Endothelial cell of umbilical vein (primary cell): ENCODE results near the gene SORL1. TPM values are rescaled to one million over a fixed set of nuclear protein-coding genes. Genes with fewer than 3 reads are reported as not detected.

Experiments
- BruUV-seq: library from RNA; stranded (reverse); fragments of 400-500 nt; replicated peaks from 2 replicates; lab custom pipeline; 2021; lab: Mats Ljungman, UMichigan
- CTCF ChIA-PET: fragments of 300-600, 350-600 bp; sonication (Branson Sonifier 250); formaldehyde crosslinking; loops from one replicate; lab custom pipeline; 2021; ENCODE audit warnings: antibody characterized with exemption, inconsistent platforms; lab: Charles Lee
- POLR2A ChIA-PET: fragments of 300-600, 350-600 bp; sonication (Branson Sonifier 250); formaldehyde crosslinking; loops from one replicate; lab custom pipeline; 2021; ENCODE audit warnings: antibody characterized with exemption, inconsistent platforms; lab: Charles Lee
- DNase-seq: peaks from one replicate; pipeline ENCODE4 v3.0.0-alpha.2; 2011; ENCODE audit warnings: low read depth, low spot score
- FAIRE-seq: peaks from 2 replicates; lab custom pipeline; 2011; peaks lifted over from hg19 to GRCh38; lab: Jason Lieb, UNC
- H2AFZ ChIP-seq: 2 replicates; pipeline ENCODE4 v1.6.0; 2012; ENCODE audit warnings: low read depth, low read length, control low read depth, inconsistent platforms
- H3K27ac ChIP-seq: 2 replicates; pipeline ENCODE4 v1.5.1; 2011; ENCODE audit warnings: low read depth, mild to moderate bottlenecking, control low read depth, low read length, moderate library complexity; ENCODE audit not compliant: insufficient read depth
- H3K27me3 ChIP-seq, 2 experiments: 2 replicates each; pipeline versions ENCODE4 v1.6.0 to v1.6.1; 2011; ENCODE audit warnings: low read length in 2 of 2, mixed read lengths in 1 of 2; ENCODE audit not compliant: control insufficient read depth in 2 of 2, insufficient read depth in 2 of 2
- H3K36me3 ChIP-seq, 2 experiments: 2 replicates in 1 of 2; 3 replicates in 1 of 2; pipeline ENCODE4 v1.5.1; 2011; ENCODE audit warnings: low read length in 2 of 2, mild to moderate bottlenecking in 1 of 2, moderate library complexity in 1 of 2; ENCODE audit not compliant: control insufficient read depth in 2 of 2, insufficient read depth in 2 of 2; ENCODE audit errors: extremely low read depth in 1 of 2
- H3K4me1 ChIP-seq: 3 replicates; pipeline ENCODE4 v1.5.1; 2011; ENCODE audit warnings: mild to moderate bottlenecking, low read length; ENCODE audit not compliant: control insufficient read depth, insufficient read depth; ENCODE audit errors: extremely low read depth
- H3K4me2 ChIP-seq: 2 replicates; pipeline ENCODE4 v1.6.1; 2011; ENCODE audit warnings: low read length, control low read depth, mixed read lengths; ENCODE audit not compliant: insufficient read depth
- H3K4me3 ChIP-seq, 3 experiments: fragments of 200-600 bp in 1 of 3; sonication (generic), shearing (Covaris generic) in 1 of 3; replicated peaks in 1 of 3; 2 replicates each; pipeline ENCODE4 v1.5.1; 2011 to 2016; ENCODE audit warnings: control low read depth in 3 of 3, low read length in 3 of 3, mild to moderate bottlenecking in 2 of 3, inconsistent platforms in 1 of 3, low read depth in 1 of 3, moderate library complexity in 1 of 3; ENCODE audit not compliant: insufficient read depth in 1 of 3
- H3K79me2 ChIP-seq: 2 replicates; pipeline ENCODE4 v1.6.0; 2012; ENCODE audit warnings: low read length, inconsistent platforms; ENCODE audit not compliant: control insufficient read depth, insufficient read depth
- H3K9ac ChIP-seq: replicated peaks from 2 replicates; pipeline ENCODE3; 2011; ENCODE audit warnings: low read length, control low read depth; ENCODE audit not compliant: insufficient read depth; ENCODE audit errors: extremely low read depth
- H3K9me1 ChIP-seq: replicated peaks from 3 replicates; pipeline ENCODE4 v1.6.0; 2011; ENCODE audit warnings: mild to moderate bottlenecking, low read length; ENCODE audit not compliant: control insufficient read depth, insufficient read depth; ENCODE audit errors: extremely low read depth
- H3K9me3 ChIP-seq: replicated peaks from 2 replicates; pipeline ENCODE4 v1.5.1; 2012; ENCODE audit warnings: low read length, inconsistent platforms; ENCODE audit not compliant: control insufficient read depth, insufficient read depth
- H4K20me1 ChIP-seq: replicated peaks from 2 replicates; pipeline ENCODE3; 2011; ENCODE audit warnings: mild to moderate bottlenecking, low read length; ENCODE audit not compliant: control insufficient read depth, insufficient read depth; ENCODE audit errors: extremely low read depth
- EZH2 ChIP-seq: IDR thresholded peaks from 2 replicates; pipeline ENCODE4 v1.6.1; 2012; ENCODE audit warnings: borderline replicate concordance, low read depth, mild to moderate bottlenecking, moderate library complexity, low read length, inconsistent platforms; ENCODE audit not compliant: severe bottlenecking
- FOS ChIP-seq: IDR thresholded peaks from 2 replicates; pipeline ENCODE4 v1.6.1; 2011; ENCODE audit warnings: mild to moderate bottlenecking, low read length, moderate library complexity, borderline replicate concordance; ENCODE audit not compliant: insufficient read depth
- GATA2 ChIP-seq: IDR thresholded peaks from 2 replicates; pipeline ENCODE4 v1.7.0; 2011; ENCODE audit warnings: low read depth, mild to moderate bottlenecking, moderate library complexity, mixed read lengths, low read length; ENCODE audit not compliant: insufficient read length, insufficient read depth
- JUN ChIP-seq: IDR thresholded peaks from 2 replicates; pipeline ENCODE4 v1.6.1; 2011; ENCODE audit warnings: borderline replicate concordance, low read depth; ENCODE audit not compliant: insufficient read length, insufficient read depth
- MYC ChIP-seq: IDR thresholded peaks from one replicate; pipeline ENCODE4 v1.6.1; 2011; ENCODE audit warnings: mild to moderate bottlenecking, low read depth, low read length
- POLR2A ChIP-seq: IDR thresholded peaks from 2 replicates; pipeline ENCODE4 v1.6.1; 2012; ENCODE audit warnings: low read depth, mild to moderate bottlenecking, control low read depth, low read length
- POLR2AphosphoS5 ChIP-seq: IDR thresholded peaks from 2 replicates; pipeline ENCODE4 v1.6.1; 2012; ENCODE audit warnings: low read depth, mild to moderate bottlenecking, control low read depth, low read length, moderate library complexity; ENCODE audit not compliant: insufficient read depth
- dilution Hi-C: fragments of 300-500 bp; cut with MboI; formaldehyde crosslinking; loops from one replicate; pipeline ENCODE4 v1.15.0; 2019; ENCODE audit warnings: low sequenced_read_pairs; ENCODE audit not compliant: extremely low pct_ligation_motif_present
- intact Hi-C: fragments of 100-400 bp; cut with micrococcal nuclease; formaldehyde crosslinking; loops from one replicate; pipeline ENCODE4 v1.10.0; 2022
- polyA plus RNA-seq, 4 experiments: library from polyadenylated mRNA; depleted of rRNA in 3 of 4; stranded (reverse) in 3 of 4; unstranded in 1 of 4; fragments of >200 nt; gene quantifications; 2 replicates each; pipeline versions ENCODE4 v1.2.1 to v1.2.3, GENCODE V29; 2011 to 2012; ENCODE audit warnings: missing spikeins in 1 of 4
- total RNA-seq: library from RNA; stranded (reverse); gene quantifications from 2 replicates; pipeline ENCODE4 v1.2.3, GENCODE V29; 2021
- TF ChIP-seq, protein P1 (sequence below): IDR thresholded peaks from 2 replicates; pipeline ENCODE4 v1.6.1; 2011; ENCODE audit not compliant: insufficient read depth, insufficient read length
- TF ChIP-seq, protein P2 (sequence below), 2 donors: IDR thresholded peaks; 1 replicate in 1 of 2; 2 replicates in 1 of 2; pipeline ENCODE4 v1.5.1; 2011; ENCODE audit warnings: low read length in 2 of 2, mild to moderate bottlenecking in 2 of 2, moderate library complexity in 2 of 2, control low read depth in 1 of 2, inconsistent platforms in 1 of 2, low read depth in 1 of 2; ENCODE audit not compliant: insufficient read depth in 1 of 2; ENCODE audit errors: extremely low read depth in 1 of 2

Gene SORL1
- total and polyA plus RNA-seq, 2 donors (not counting 3 experiments of a cell fraction or from before 2014, with no cell fraction given) = 0.17 to 0.31 TPM

DNA sequence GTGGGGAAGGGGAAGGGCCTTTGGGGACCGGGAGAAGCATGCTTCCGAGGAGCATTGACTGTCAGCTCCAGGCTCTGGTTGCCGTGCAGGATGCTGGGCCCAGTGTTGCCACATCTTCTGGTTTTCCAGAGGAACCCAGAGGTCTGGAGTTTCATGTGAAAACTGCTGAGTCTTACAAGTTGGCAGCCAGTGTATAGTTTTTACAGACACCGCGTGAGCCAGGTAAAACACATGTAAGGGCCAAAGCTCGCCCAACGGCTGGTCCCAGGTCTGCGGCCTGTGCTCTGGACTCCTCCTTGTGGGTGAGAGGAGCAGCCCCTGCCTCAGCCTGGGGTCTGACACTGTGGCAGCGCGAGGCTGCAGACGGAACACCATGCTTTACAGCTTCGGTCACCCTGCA is 19.1 kb downstream of the SORL1 start:
- no peaks in the 10 kb centered on the region for H3K36me3 ChIP-seq
- no peaks in the 10 kb centered on the region for H3K79me2 ChIP-seq
- ChIA-PET POLR2A (no interaction called here), CTCF (no interaction called here)
- intact Hi-C loops = no loop called here
- no peaks in the 10 kb centered on the region for H3K9me1 ChIP-seq
- peaks cover 0 to 2% of the 10 kb centered on the region in 2 experiments for H3K27me3 ChIP-seq
- H4K20me1 ChIP-seq = no peaks in the 10 kb centered on the region
- dilution Hi-C loops = no loop called here
- no peaks in the 10 kb centered on the region for H3K9me3 ChIP-seq
- TF ChIP-seq MYC (no peak), POLR2A (no peak), POLR2AphosphoS5 (no peak), FOS (no peak), GATA2 (no peak), EZH2 (no peak), JUN (no peak)
- TF ChIP-seq, protein P1, sequence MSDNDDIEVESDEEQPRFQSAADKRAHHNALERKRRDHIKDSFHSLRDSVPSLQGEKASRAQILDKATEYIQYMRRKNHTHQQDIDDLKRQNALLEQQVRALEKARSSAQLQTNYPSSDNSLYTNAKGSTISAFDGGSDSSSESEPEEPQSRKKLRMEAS = no peak
- TF ChIP-seq, protein P2, sequence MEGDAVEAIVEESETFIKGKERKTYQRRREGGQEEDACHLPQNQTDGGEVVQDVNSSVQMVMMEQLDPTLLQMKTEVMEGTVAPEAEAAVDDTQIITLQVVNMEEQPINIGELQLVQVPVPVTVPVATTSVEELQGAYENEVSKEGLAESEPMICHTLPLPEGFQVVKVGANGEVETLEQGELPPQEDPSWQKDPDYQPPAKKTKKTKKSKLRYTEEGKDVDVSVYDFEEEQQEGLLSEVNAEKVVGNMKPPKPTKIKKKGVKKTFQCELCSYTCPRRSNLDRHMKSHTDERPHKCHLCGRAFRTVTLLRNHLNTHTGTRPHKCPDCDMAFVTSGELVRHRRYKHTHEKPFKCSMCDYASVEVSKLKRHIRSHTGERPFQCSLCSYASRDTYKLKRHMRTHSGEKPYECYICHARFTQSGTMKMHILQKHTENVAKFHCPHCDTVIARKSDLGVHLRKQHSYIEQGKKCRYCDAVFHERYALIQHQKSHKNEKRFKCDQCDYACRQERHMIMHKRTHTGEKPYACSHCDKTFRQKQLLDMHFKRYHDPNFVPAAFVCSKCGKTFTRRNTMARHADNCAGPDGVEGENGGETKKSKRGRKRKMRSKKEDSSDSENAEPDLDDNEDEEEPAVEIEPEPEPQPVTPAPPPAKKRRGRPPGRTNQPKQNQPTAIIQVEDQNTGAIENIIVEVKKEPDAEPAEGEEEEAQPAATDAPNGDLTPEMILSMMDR (IDR thresholded peaks at IDR 0.05; ENCODE audit: extremely low read depth in 1 of 2, insufficient read depth in 1 of 2, low read depth in 1 of 2, low read length in 2 of 2) = no peak
- H3K9ac ChIP-seq = no peak overlapping the region
- no peak overlapping the region for H3K4me3 ChIP-seq
- no peak for DNase-seq
- no peak overlapping the region for H3K27ac ChIP-seq
- BruUV-seq = no TSS peak
- H2AFZ ChIP-seq = no peak overlapping the region
- no peak for FAIRE-seq
- no peak overlapping the region for H3K4me2 ChIP-seq
- H3K4me1 ChIP-seq = peaks cover 12% of the 10 kb centered on the region
